HK-2 (cell line): Measurements from ENCODE around the gene FRMD6.
"Not testable (repeated sequence)": the region's sequence is repeated elsewhere in the genome, so short reads cannot be mapped to it uniquely, and the experiment has no call there.

ENCODE experiments used
- DNase-seq: peaks from one replicate; pipeline ENCODE4 v3.0.0-alpha.2; 2018; ENCODE audit not compliant: unreplicated experiment

The FRMD6 gene

DNA sequence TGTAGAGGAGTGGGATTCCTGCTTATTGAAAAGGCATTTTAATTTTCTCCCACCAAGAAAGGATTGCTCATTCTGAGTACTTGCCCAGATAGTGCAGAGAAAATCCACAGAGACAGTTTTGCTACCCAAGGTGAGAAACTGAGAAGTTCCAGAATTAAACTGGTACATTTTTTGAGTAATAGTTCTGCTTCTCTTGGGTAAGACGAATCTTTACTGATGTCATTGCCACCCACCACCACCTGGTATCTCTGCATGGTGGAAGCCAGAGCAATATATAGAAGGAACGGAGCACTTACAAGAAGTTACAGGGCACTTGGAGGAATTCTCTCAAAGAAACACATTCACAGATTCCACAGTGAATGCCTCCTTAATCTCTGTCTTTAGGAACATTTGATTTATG lies 20.7 kb upstream of the FRMD6 start:
- DNase-seq, result no peak

DNA sequence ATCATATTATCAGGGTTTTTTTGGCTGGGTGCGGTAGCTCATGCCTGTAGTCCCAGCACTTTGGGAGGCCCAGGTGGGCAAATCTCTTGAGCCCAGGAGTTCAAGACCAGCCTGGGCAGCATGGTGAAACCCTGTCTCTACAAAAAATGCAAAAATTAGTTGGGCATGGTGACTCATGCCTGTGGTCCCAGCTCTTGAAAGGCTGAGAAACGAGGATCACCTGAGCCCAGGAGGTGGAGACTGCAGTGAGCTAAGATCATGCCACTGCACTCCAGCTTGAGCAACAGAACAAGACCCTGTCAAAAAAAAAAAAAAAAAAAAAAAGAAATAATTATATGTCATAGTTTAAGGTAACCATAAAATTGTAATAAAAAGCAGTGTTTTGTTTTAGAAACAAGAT lies 18.4 kb upstream of the FRMD6 start:
- not testable (repeated sequence) for DNase-seq

DNA sequence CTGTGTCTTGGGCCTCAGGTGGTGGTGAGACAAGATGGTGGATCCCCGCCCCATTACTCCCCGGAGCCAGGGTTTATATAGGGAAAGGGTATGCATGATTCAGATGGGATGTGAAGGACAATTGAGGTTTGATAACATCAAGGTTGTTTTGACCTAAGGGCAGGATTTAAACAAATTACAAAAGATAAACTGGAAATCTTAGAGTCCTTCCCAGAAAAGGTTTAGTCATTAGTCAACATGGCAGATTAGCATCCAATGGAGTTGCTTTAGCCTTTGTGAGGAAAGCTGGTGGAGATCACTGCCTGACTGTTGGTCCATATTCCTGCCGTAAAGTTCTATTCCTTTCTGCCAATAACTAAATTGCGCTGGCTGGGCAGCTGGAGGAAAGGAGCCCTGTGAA lies 15.6 kb upstream of the FRMD6 start:
- no peak for DNase-seq

DNA sequence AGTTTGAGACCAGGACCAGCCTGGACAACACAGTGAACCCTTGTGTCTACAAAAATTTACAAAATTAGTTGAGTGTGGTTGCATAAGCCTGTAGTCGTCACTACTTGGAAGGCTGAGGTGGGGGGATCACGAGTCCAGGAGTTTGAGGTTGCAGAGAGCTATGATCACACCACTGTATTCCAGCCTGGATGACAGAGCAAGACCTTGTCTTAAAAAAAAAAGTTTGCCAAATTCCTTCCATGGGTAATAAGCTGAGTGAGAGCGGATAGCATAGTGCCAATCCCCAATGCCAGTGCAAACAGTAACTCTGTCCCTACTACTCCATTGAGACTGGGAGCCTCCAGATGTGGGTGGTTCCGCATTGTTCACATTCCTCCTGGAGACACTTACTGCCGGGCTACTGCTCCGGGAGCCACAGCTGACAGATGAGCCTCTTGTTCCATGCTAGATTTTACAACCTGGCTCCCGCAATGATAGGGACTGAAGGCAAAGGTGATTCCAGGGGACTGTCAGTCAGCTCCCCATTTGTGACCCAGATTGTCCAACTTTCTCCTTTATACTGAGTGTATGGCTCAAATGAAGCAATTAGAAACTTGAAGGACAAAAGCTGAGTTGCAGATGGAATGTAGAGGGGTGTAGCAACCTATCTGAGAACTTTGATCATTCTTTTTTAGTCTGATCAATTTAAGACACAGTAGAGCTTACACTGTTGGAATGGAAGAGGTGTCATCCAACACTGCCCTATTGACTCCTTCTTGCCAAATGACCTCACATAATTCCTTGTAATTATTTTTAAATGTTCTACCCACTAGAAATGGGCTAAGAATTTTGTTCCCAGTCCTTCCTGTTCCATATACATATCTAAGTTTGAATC lies 13.4 kb upstream of the FRMD6 start:
- DNase-seq, result peak; percentile 56

DNA sequence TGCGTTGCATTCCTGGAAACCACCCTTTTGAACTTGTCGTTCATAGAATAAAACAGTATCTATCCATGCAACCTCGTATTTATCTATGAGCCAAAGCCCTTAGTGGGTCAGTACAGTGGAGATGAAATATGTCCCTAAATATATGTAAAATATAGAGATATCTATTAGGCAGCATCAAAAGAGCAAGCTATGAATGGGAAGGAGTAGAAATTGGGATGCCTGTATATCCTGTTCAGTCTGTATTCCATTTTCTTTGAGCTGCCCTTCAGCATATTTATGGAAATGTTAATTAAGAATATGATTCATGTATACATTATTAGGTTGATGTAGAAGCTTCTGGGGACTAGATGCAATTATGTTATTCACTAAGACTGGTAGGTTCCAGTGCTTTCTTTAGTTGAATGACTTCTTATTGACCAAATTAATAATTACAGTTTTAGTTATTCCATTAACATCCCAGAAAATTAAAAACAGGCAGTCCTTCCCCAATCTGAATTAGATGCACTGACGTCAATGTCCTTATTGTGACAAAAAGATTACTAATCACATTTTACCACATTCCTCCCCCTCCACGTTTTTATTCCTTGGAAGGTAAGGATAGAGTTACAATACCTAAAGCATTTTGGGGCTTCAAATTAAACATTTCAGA lies 11.9 kb upstream of the FRMD6 start:
- no peak for DNase-seq

DNA sequence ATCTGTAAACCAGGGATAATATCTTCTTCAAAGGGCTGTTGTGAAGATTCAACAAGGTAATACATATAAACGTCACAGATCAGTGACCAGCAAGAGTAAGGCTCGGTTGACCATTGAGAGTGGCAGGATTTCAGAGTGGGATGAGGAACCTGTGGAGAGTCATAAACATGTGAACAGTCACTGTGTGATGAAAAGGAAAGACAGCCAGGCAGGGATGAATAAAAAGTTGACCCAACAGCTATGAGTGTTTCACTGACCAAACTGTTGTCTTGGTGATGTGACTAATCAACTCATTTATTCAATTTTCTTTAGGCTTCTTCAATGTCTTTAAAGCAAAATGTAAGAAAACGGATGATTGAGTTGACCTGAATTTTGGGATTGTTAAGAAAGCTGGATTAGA lies 8.6 kb upstream of the FRMD6 start:
- peak; percentile 33 for DNase-seq

DNA sequence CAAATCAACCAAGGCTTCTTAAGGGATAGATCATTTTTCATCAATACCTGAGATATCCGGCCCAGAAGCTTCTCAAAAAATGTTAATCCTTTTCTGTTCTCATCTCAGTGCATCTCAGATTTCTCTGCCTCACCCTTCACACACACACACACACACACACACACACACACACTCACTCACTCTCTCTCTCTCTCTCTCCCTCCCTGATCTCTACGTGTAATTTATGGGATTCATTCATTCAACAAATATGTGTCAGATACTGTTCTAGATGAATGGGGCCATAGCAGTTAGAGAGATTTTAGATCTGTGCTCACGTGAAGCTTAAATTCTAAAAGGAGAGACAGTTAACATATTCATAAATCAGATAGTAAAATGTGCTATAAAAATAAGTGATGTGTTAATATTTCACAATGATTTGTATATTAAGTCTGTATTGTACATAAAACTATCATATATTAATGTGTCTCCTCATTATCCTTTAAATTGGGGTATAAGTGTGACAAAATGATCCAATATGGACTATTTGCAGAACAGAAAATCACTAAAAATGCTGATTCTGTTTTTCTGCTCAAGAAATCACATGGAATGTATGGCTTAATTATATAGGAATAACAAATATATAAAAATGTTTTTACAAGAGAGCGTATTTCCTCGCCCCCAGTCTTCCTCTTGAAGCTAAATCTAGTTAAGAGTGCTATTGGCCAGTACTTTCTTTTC lies 7.3 kb upstream of the FRMD6 start:
- no peak for DNase-seq

DNA sequence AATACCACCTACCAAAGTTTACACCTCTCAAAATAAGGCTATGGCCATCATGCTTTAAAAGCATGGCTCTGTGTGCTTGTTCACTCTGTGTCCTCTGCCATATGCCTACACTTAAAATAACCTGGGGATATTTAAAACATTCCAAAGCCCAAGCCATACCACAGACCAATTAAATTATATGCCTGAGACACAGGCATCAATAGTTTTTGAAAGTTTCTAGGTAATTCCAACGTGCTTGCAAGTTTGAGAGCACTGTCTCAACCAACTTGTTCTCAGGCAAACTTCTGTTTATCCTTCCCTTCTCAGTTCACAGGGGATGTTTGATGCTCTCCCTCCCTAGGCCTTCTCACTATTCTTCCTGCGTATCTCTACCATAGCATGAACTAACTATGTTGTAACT lies 3.4 kb upstream of the FRMD6 start:
- no peak for DNase-seq

DNA sequence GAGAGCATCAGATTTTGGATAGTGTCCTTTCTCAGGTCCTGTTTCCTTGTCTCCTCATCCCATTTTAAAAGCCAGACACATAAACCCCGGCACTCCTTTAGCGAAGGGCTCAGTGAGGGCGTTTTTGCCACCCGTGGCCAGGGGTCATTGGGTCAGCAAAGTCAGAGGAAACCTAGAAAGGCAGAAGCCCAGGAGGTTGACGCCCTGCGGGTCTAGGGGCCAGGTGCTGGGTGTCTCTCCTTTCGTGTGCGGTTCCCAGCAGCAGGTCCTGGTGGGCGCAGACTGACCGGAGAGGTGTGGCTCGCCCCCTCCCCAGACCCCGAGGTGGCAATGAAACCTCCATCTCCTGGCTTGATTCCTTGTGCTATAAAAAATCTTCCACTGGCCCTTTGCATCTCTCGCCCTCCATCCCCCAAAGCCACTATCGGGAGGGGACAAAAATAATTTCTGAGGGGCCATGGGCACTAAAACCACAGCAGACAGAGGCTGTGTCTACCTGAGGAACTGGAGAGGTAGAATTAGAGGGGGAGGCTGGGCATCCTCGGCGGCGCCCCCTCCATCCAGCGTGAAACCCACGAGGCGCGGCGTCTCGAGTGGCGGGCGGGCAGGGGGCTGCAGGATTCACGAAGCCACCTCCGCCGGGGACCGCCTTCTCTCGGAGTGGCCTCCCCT lies 858 bp upstream of the FRMD6 start:
- peak; percentile 47 for DNase-seq

DNA sequence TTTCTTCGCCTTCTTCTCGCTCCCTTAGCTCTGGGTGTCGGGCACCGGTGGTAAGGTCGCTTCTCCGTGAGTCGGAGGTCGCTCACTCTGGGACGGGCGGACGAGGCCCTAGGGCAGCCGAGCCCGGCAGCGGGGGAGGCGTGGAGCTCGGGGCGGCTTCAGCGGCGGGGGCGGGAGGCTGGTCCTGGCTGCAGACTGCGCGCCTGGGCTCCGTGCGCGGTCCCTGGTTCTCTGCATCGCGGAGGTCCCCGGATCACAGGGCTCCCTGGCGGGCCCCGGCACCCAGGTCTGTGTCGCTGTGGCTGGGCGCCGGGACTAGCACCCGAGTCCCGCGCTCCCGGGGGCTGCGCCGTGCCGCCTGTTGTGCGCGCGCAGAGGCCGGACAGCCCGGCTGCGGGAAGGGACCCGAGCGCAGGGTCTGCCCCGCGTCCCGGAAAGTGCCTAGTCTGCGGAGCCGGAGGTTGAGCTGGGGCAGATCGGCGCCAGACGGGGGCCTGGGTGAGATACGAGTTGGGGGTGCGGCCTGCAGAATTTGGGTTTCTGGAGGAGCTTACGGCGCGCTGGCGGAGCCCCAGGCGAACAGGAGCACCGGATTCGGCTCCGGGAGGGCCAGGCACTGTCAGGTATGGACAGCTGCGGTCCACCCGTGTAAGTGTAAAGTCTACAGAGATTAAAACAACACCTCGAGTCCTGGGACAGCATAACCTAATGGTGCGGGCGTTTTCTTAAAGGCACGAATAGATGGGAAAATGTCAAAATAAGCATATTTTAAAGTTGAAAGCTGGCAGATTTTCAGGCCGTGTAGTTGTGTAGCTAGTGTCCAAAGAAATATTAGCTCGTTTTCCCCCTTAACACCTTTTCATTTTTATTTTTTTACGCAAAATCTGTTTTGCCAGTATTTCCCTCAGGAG lies 713 bp downstream of the FRMD6 start:
- peak; percentile 45 for DNase-seq

DNA sequence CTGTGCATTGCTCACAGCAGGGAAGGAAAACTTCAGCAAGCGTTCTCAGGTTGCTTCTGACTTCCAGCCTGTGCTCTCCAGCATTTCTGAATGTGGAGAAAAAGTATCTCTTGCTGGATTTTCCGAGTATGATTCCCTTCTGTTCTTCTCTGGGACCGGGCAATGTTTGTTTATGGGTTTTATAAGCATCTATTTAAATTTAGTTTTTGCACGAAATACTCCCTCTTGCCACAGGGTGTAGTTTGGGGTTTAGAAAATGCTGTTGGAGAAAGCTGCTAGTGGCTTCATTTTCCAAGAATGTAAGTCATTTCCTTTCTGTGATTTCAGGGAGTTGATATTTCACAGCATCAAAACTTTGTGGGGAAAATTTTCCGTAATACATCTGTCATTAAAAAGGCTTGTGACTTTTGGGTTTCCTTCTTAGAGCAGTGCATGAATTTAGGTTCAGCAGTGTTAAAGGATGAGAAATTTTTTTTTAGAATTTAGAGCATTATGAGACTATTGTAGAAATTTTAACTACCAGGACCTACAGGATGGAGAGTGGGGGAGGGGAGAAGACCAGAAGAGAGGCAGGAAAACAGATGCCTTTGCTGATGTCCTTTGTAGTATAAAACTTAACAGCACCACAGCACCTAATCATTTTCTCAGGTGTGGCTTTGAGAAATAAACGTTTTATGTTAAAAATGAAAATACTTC lies 1.5 kb downstream of the FRMD6 start:
- DNase-seq, result no peak

DNA sequence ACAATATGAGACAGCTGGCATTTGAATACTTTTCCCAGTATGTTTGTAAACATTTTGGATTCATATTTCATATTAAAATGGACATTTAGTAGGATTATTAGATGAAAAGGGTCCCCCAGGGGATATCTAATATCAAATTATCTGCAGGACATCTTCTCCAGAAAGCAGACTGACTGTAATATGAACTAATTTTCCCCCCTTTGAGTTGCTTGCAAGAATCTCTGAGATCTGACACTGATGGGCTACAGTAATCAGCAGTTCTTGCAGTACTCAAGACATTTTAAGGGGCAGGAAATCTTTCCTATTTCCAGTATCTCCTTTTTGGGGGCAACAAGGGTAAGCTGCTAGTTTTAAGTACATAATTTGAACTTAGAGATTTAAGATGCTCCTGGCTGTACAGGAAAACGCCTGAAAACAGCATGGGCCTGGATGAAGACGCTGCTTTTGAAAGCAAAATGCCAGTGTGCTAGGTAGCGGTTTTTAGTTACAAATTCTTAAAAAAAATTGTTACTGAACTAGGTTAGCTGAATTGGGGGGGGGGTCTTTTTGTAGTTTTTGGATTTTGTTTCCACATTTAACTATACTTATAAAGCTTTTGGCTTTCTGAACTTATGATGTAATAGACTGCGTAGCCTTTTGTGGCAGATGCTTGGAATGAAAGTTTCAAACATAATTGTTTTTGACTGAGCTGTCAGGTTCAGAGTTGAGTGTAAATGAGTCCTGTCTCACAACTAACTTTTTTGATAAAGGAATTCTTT lies 2.2 kb downstream of the FRMD6 start:
- no peak for DNase-seq

DNA sequence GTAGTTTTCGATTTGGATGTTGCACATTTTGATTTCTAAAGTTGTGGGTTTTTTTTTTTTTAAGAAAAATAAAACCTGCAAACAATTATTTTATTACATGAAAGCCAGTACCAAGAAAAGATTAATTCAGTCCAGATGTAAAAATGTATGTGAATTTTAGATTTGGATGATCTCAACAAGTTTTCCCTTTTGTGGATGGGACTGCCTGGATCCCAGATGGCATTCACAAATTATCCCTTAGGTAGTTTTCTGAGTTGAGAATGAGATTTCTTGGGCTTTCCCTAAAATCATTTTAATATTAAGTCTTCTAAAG lies 2.8 kb downstream of the FRMD6 start:
- DNase-seq, result no peak

DNA sequence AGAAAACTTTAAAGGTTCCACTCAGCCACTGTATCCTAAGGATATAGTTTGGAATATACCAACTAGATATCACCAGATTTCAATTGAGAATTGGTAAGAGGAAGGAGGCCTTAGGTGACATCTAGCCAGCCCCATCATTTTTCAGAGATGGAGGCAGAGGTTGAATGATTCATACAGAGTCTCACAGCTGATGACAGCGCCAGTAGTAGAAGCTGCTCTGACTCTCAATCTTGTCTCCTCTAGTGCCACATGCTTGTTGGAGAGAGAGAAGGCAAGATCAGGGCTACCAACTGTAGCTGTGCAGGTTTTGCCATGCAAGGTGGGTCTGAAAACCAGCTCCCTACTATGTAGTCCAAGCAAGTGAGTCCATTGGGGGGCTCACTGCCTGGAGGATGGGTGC lies 6.1 kb downstream of the FRMD6 start:
- DNase-seq, result no peak

DNA sequence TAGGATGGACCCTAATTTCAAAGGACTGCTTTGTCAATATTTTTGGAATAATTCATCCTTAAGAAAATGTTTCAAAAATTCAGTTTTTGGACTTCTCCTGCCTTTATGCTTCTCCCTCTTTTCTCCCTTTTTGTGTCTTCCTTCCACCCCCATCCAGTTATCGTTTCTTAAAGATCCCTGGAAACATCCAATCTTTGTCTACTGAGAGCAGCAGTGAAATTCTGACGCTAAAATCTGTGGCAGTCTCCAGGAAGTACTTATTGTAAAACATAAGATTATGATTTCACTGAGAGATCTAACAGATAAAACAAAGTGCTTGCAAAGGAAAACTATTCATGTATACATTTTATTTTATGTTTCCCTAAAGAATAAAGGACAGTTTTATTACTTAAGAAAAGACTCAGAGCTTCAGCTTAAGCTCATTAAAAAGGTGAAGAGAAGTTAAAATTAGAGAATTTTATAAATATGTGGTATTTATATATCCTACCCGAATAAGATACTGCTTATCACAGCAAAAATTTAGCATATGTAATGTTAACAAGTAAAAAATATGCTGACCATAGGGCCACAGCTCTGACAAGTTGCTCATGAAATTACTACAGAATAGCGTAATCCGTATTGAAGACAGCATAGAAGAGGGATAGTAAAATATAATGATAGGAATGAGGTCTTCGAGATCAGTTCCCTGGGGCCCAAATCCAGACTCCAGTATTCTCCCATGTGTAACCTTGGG lies 6.9 kb downstream of the FRMD6 start:
- no peak for DNase-seq

DNA sequence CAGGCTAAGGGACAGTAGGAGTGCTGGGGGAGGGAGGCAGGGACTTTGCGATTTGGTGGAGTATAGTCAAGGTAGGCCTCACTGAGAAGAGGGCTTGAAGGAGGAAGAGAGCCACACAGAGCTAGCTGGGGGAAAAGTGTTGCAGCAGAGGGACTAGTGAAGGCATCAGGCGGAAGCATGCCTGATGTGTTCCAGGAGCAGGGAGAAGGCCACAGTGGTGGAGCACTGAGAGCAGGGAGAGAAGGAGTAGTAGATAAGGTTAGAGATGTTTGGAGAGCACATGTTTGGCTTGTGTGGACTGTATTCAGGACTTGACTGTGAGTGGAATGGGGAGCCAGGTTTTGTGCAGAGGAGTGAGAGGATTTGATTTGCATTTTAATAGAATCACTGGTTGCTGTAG lies 9.0 kb downstream of the FRMD6 start:
- no peak for DNase-seq

DNA sequence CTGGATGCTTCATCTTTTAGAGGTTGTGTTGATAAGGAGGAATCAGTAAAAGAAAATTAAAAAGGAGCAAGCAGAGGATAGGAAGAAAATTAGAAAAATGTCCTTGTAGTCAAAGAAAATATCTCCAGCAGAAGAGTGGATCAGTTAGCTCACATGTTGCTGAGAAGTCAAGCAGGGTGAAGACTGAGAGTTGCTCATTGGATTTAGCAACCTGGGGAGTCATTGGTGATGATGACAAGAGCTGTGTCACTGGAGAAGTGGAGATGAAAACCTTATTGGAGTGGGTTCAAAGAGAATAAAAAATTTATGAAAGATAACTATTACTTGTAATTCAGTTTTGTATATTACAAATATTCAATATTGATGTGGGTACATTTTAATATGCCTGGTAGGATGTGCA lies 9.8 kb downstream of the FRMD6 start:
- DNase-seq, result no peak

DNA sequence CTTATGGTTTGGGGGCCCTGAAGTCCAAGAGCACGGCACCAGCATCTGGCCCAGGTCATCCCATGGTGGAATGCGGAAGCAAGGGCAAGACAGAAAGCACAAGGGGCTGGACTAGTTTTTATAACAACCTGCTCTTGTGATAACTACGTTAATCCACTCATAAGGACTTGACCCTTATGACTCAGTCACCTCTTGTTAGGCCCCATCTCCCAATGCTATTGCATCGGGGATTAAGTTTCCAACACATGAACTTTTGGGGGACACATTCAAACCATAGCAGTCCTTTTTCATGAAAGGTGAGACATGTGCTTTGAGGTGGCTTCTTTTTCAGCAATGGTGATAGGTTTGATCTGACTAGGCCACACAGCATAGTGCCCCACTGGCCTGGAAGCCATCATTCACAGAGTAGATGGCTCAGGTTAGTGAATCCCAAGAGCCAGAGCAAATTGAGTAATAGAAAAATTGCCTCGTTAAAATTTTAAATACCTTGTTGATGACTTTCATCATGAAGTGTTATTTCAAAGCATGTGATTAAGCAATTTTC lies 12.1 kb downstream of the FRMD6 start:
- no peak for DNase-seq

DNA sequence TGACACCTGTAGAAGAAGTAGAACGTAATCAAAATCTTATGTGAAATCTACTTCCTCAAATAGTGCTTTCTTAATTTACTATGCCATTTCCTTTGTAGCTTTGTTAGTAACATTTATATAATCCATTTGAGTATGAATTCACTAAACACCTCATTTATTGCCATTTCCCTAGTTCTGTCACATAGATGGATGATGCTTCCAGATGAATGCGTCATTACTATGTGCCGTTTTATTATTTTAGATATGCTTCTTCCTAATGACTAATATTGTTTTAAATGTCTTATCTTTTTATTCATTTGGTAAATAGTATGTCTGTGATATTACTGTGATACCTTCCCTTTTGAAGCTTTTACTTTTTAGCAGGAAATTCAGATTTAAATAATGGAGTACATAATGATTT lies 14.4 kb downstream of the FRMD6 start:
- no peak for DNase-seq
